Brain microvascular endothelial cell (primary cell): Measurements from ENCODE around the gene MKX.

ENCODE experiments used
- DNase-seq: peaks from one replicate; pipeline ENCODE4 v3.0.0-alpha.2; 2020
- H3K27ac ChIP-seq: fragments of 250-450 bp; sonication (Bioruptor Pico); 2 replicates; pipeline ENCODE4 v1.5.1; 2020; ENCODE audit warnings: mild to moderate bottlenecking, moderate library complexity
- H3K27me3 ChIP-seq: fragments of 250-450 bp; sonication (Bioruptor Pico); replicated peaks from 2 replicates; pipeline ENCODE4 v1.5.1; 2020; ENCODE audit warnings: mild to moderate bottlenecking
- H3K36me3 ChIP-seq: fragments of 250-450 bp; sonication (Bioruptor Pico); replicated peaks from 2 replicates; pipeline ENCODE4 v1.5.1; 2020; ENCODE audit warnings: mild to moderate bottlenecking
- H3K4me3 ChIP-seq: 2 replicates; pipeline ENCODE4 v1.5.1; 2011; ENCODE audit warnings: low read depth, mild to moderate bottlenecking, control low read depth, low read length, moderate library complexity
- CTCF ChIP-seq: IDR thresholded peaks from 2 replicates; pipeline ENCODE4 v1.5.1; 2011; ENCODE audit warnings: low read depth, mild to moderate bottlenecking, moderate library complexity, low read length, control low read depth, inconsistent platforms; ENCODE audit errors: missing control alignments
- in situ Hi-C: cut with HindIII; loops from 2 replicates; pipeline ENCODE4 v1.10.0; 2017; ENCODE audit warnings: low sequenced_read_pairs, low pct_ligation_motif_present

The MKX gene

GRCh38 chr10:27671821-27672220 lies 73.8 kb downstream of the MKX start:
- DNase-seq: no peak
- no peaks in the 10 kb centered on the region for H3K36me3 ChIP-seq
- in situ Hi-C loops: no loop called here
- no peaks in the 10 kb centered on the region for H3K27me3 ChIP-seq
- no peak overlapping the region for H3K27ac ChIP-seq
- H3K4me3 ChIP-seq: no peak overlapping the region
- no peak for TF ChIP-seq CTCF

GRCh38 chr10:27664461-27664860 lies 81.2 kb downstream of the MKX start:
- in situ Hi-C loops: no loop called here
- Histone ChIP-seq H3K36me3 (no peaks in the 10 kb centered on the region), H3K4me3 (no peak overlapping the region), H3K27me3 (no peaks in the 10 kb centered on the region), H3K27ac (no peak overlapping the region)
- no peak for TF ChIP-seq CTCF
- DNase-seq: no peak

- H3K36me3 ChIP-seq: no peaks in the 10 kb centered on the region
- TF ChIP-seq CTCF: no peak
- no peak overlapping the region for H3K27ac ChIP-seq
- no peak for DNase-seq
- H3K4me3 ChIP-seq: no peak overlapping the region
- no peaks in the 10 kb centered on the region for H3K27me3 ChIP-seq
- in situ Hi-C loops: no loop called here
Measured at GRCh38 chr10:27663621-27664020, 82.0 kb downstream of the MKX start.

- TF ChIP-seq CTCF: no peak
- H3K27ac ChIP-seq: no peak overlapping the region
- in situ Hi-C loops: no loop called here
Measured at GRCh38 chr10:27661514-27662286, 83.9 kb downstream of the MKX start.

GRCh38 chr10:27660711-27661110 lies 84.9 kb downstream of the MKX start:
- in situ Hi-C loops: no loop called here
- H3K27ac ChIP-seq: no peak overlapping the region
- no peak for TF ChIP-seq CTCF
- no peaks in the 10 kb centered on the region for H3K36me3 ChIP-seq
- no peaks in the 10 kb centered on the region for H3K27me3 ChIP-seq
- no peak overlapping the region for H3K4me3 ChIP-seq
- no peak for DNase-seq

More at GRCh38 chr10:27661514-27662286, 83.9 kb downstream of the MKX start:
- Histone ChIP-seq H3K27me3 (no peaks in the 10 kb centered on the region), H3K36me3 (no peaks in the 10 kb centered on the region), H3K4me3 (no peak overlapping the region)
- no peak for DNase-seq

GRCh38 chr10:27660268-27660667 lies 85.4 kb downstream of the MKX start:
- H3K27ac ChIP-seq: no peak overlapping the region
- no peak for TF ChIP-seq CTCF
- no peaks in the 10 kb centered on the region for H3K36me3 ChIP-seq
- no peak for DNase-seq
- in situ Hi-C loops: no loop called here
- H3K4me3 ChIP-seq: no peak overlapping the region
- no peaks in the 10 kb centered on the region for H3K27me3 ChIP-seq
